Mesenchymal stem cell (in vitro differentiated cells and primary cell): Measurements from ENCODE around the gene PPP3CA.

ENCODE experiments used
- DNase-seq: peaks from one replicate; pipeline ENCODE4 v3.0.0-alpha.2; 2013
- H2AFZ ChIP-seq: one replicate; pipeline ENCODE4 v1.6.1; 2013; ENCODE audit warnings: low read depth, mild to moderate bottlenecking, control low read depth, inconsistent platforms, low read length, moderate library complexity
- H2AK5ac ChIP-seq: 2 replicates; pipeline ENCODE4 v1.6.1; 2013; ENCODE audit warnings: low read length, moderate library complexity, mild to moderate bottlenecking, inconsistent platforms; ENCODE audit not compliant: severe bottlenecking
- H2BK120ac ChIP-seq: one replicate; pipeline ENCODE4 v1.6.1; 2013; ENCODE audit warnings: low read depth, mild to moderate bottlenecking, inconsistent platforms, low read length, moderate library complexity
- H2BK12ac ChIP-seq, 2 experiments: one replicate each; pipeline ENCODE4 v1.6.1; 2013; ENCODE audit warnings: inconsistent platforms in 2 of 2, low read length in 2 of 2, mild to moderate bottlenecking in 2 of 2, moderate library complexity in 2 of 2, control low read depth in 1 of 2
- H2BK15ac ChIP-seq: one replicate; pipeline ENCODE4 v1.6.1; 2013; ENCODE audit warnings: mild to moderate bottlenecking, low read depth, inconsistent platforms; ENCODE audit not compliant: poor library complexity, severe bottlenecking
- H2BK5ac ChIP-seq: 2 replicates; pipeline ENCODE4 v1.6.1; 2013; ENCODE audit warnings: low read depth, mild to moderate bottlenecking, low read length, control low read depth, inconsistent platforms; ENCODE audit not compliant: poor library complexity, severe bottlenecking
- H3K14ac ChIP-seq, 2 experiments: one replicate each; pipeline ENCODE4 v1.6.1; 2013; ENCODE audit warnings: inconsistent platforms in 2 of 2, low read length in 2 of 2, control low read depth in 1 of 2, mild to moderate bottlenecking in 1 of 2, moderate library complexity in 1 of 2
- H3K18ac ChIP-seq, 2 experiments: one replicate each; pipeline ENCODE4 v1.6.1; 2013; ENCODE audit warnings: inconsistent platforms in 2 of 2, low read length in 2 of 2, control low read depth in 1 of 2, low read depth in 1 of 2, mild to moderate bottlenecking in 1 of 2
- H3K23ac ChIP-seq, 2 experiments: one replicate each; pipeline ENCODE4 v1.6.1; 2013; ENCODE audit warnings: inconsistent platforms in 2 of 2, low read length in 2 of 2, mild to moderate bottlenecking in 2 of 2, moderate library complexity in 2 of 2, control low read depth in 1 of 2
- H3K27ac ChIP-seq: 2 replicates; pipeline ENCODE4 v1.5.1; 2013; ENCODE audit warnings: mild to moderate bottlenecking, moderate library complexity, low read length, control low read depth, inconsistent platforms; ENCODE audit not compliant: poor library complexity, severe bottlenecking
- H3K27me3 ChIP-seq, 2 experiments: 2 replicates each; pipeline versions ENCODE4 v1.6.1 to v1.7.0; 2013; ENCODE audit warnings: low read length in 2 of 2, mild to moderate bottlenecking in 2 of 2, moderate library complexity in 2 of 2, control low read depth in 1 of 2, inconsistent platforms in 1 of 2; ENCODE audit not compliant: control insufficient read depth in 1 of 2, insufficient read depth in 1 of 2
- H3K36me3 ChIP-seq, 2 experiments: 2 replicates each; pipeline versions ENCODE4 v1.6.1 to v1.7.0; 2013; ENCODE audit warnings: low read length in 2 of 2, control low read depth in 1 of 2, inconsistent platforms in 1 of 2, low read depth in 1 of 2, mild to moderate bottlenecking in 1 of 2; ENCODE audit not compliant: insufficient read depth in 2 of 2, control insufficient read depth in 1 of 2
- H3K4ac ChIP-seq, 2 experiments: one replicate each; pipeline ENCODE4 v1.6.1; 2013; ENCODE audit warnings: inconsistent platforms in 2 of 2, low read length in 2 of 2, mild to moderate bottlenecking in 2 of 2, moderate library complexity in 2 of 2, control low read depth in 1 of 2, low read depth in 1 of 2
- H3K4me1 ChIP-seq: 2 replicates; pipeline ENCODE4 v1.6.1; 2013; ENCODE audit warnings: low read depth, low read length, control low read depth; ENCODE audit not compliant: control insufficient read depth, insufficient read depth
- H3K4me2 ChIP-seq: 2 replicates; pipeline ENCODE4 v1.6.1; 2013; ENCODE audit warnings: low read length, mild to moderate bottlenecking, inconsistent platforms; ENCODE audit not compliant: poor library complexity, severe bottlenecking
- H3K4me3 ChIP-seq, 2 experiments: 2 replicates each; pipeline versions ENCODE4 v1.5.1 to v1.7.0; 2013; ENCODE audit warnings: low read length in 2 of 2, mild to moderate bottlenecking in 2 of 2, control low read depth in 1 of 2, low read depth in 1 of 2; ENCODE audit not compliant: insufficient read depth in 1 of 2
- H3K79me1 ChIP-seq: replicated peaks from 2 replicates; pipeline ENCODE4 v1.6.1; 2013; ENCODE audit warnings: mild to moderate bottlenecking, control low read depth, low read length, inconsistent platforms; ENCODE audit not compliant: poor library complexity, severe bottlenecking
- H3K9ac ChIP-seq: 2 replicates; pipeline ENCODE4 v1.7.0; 2013; ENCODE audit warnings: mild to moderate bottlenecking, low read length, moderate library complexity
- H3K9me3 ChIP-seq: 2 replicates; pipeline ENCODE4 v1.7.0; 2013; ENCODE audit warnings: mild to moderate bottlenecking, low read length; ENCODE audit not compliant: control insufficient read depth
- H4K8ac ChIP-seq: one replicate; pipeline ENCODE4 v1.6.1; 2013; ENCODE audit warnings: inconsistent platforms, mild to moderate bottlenecking, low read length, moderate library complexity
- H4K91ac ChIP-seq: one replicate; pipeline ENCODE4 v1.6.1; 2013; ENCODE audit warnings: mild to moderate bottlenecking, low read length, inconsistent platforms
- WGBS: methylation state at CpG from one replicate; pipeline ENCODE4 v1.1.7; 2013; ENCODE audit warnings: mixed read lengths; 5-methylcytosine and 5-hydroxymethylcytosine counted together

PPP3CA gene

DNA sequence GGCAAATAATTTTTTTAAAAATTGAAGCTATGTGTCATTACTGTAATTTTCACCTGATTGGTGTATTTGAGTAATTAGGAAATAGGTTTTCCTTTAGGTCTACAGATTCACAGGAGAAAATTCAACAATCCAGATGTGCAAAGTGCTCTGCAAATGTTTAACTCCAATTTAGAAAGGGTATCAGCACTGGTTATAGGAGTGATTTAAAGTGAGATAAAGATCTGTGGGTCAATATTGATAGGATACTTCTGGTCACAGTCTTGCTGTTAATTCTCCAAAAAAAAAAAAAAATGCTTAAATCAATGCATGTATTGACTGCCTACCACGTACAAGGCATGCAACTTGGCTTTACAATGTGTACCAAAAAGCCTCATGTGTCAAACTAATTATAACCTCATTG lies 271.3 kb downstream of the PPP3CA start:
- Histone ChIP-seq H3K18ac (no peak overlapping the region), H4K91ac (no peak overlapping the region), H3K9ac (no peak overlapping the region), H2AFZ (no peak overlapping the region), H3K4me1 (no peaks in the 10 kb centered on the region), H2BK15ac (no peak overlapping the region), H2BK120ac (no peak overlapping the region), H2BK12ac (no peak overlapping the region), H2AK5ac (no peak overlapping the region), H3K36me3 (peaks cover 0 to 36% of the 10 kb centered on the region in 2 experiments), H3K9me3 (no peaks in the 10 kb centered on the region), H3K23ac (no peak overlapping the region), H3K79me1 (peaks cover 5% of the 10 kb centered on the region), H3K4me3 (no peak overlapping the region), H3K14ac (no peak overlapping the region), H2BK5ac (no peak overlapping the region), H3K4ac (no peak overlapping the region), H3K4me2 (no peak overlapping the region), H3K27ac (no peak overlapping the region), H4K8ac (no peak overlapping the region), H3K27me3 (no peaks in the 10 kb centered on the region)
- no peak for DNase-seq
- WGBS = 73% methylated on average over 1 of the region's 1 CpG

DNA sequence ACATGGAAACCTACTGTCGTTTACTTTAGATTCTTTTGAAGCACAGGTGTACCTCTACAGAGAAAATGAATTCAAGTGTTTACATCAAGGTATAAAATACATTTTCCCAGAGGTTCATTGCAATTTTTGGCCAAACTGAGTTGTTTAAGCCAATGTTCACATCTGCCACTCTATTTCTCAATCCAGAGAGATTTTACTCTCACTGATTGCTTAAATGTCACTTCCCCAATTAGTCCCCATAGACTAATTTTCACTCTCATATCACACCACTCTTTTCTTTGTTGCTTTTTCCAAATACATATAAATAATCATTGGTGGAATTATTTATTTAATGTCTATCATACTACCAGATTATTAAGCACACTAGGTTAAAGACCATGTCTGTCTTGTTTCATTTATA lies 271.8 kb downstream of the PPP3CA start:
- Histone ChIP-seq H3K9ac (no peak overlapping the region), H3K4me1 (no peaks in the 10 kb centered on the region), H3K23ac (no peak overlapping the region), H3K27ac (no peak overlapping the region), H3K4me2 (no peak overlapping the region), H3K27me3 (no peaks in the 10 kb centered on the region), H2AK5ac (no peak overlapping the region), H3K79me1 (peaks cover 5% of the 10 kb centered on the region), H3K9me3 (no peaks in the 10 kb centered on the region), H3K4ac (no peak overlapping the region), H2BK12ac (no peak overlapping the region), H4K91ac (no peak overlapping the region), H3K14ac (no peak overlapping the region), H2BK15ac (no peak overlapping the region), H2BK120ac (no peak overlapping the region), H3K18ac (no peak overlapping the region), H3K4me3 (no peak overlapping the region), H3K36me3 (peaks cover 0 to 36% of the 10 kb centered on the region in 2 experiments), H4K8ac (no peak overlapping the region), H2BK5ac (no peak overlapping the region), H2AFZ (no peak overlapping the region)
- DNase-seq = no peak
- 100% methylated on average over 1 of the region's 1 CpG for WGBS

DNA sequence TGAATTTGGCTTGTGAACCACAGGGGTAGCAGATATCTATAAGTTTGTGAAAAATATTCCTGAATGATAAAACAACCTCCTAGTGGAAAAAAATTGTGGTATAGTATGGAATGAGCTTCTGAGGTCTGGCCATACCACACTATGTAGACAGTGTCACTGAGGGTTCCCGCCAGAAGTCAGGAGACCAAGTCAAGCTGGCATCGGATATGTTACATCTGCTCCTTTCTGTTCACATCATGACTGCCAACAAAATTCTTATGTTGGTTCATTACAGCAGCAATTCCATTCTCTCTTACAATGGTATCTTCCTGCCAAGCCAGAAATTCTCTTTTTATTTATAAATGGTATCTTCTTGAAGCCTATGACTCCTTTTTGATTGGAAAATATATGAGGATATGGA lies 273.0 kb downstream of the PPP3CA start:
- Histone ChIP-seq H3K18ac (no peak overlapping the region), H2BK120ac (no peak overlapping the region), H3K27me3 (no peaks in the 10 kb centered on the region), H3K23ac (no peak overlapping the region), H4K8ac (no peak overlapping the region), H4K91ac (no peak overlapping the region), H3K9ac (no peak overlapping the region), H3K27ac (no peak overlapping the region), H3K4me2 (no peak overlapping the region), H3K79me1 (peaks cover 5% of the 10 kb centered on the region), H3K36me3 (peaks cover 0 to 40% of the 10 kb centered on the region in 2 experiments), H3K4me1 (no peaks in the 10 kb centered on the region), H2AFZ (no peak overlapping the region), H3K14ac (no peak overlapping the region), H3K9me3 (no peaks in the 10 kb centered on the region), H2BK12ac (no peak overlapping the region), H3K4ac (no peak overlapping the region), H2BK5ac (no peak overlapping the region), H2AK5ac (no peak overlapping the region), H2BK15ac (no peak overlapping the region), H3K4me3 (no peak overlapping the region)
- no peak for DNase-seq
- WGBS = 100% methylated on average over 2 of the region's 2 CpGs

DNA sequence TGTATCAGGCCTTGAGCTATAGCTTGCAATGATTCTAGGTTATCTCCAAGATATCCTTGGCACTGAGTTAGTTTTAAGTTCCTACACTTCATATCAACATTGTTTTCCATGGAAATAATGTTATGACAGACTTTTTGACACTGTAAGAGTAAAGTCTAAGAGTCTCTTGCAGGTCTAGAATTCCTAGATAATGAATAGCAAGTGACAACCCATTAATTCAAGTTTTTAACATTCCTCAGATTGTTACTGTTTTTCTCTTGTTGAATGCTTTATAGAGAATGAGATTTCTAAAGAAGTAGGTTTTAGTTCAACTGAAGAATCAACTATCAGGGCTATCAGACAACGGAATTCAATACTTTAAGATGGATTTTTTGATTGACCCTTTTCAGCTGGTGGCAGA lies 276.1 kb downstream of the PPP3CA start:
- no peak overlapping the region for H4K91ac ChIP-seq
- H3K4me2 ChIP-seq = no peak overlapping the region
- H3K4ac ChIP-seq = no peak overlapping the region
- no peak overlapping the region for H3K14ac ChIP-seq
- H3K27me3 ChIP-seq = no peaks in the 10 kb centered on the region
- H2BK12ac ChIP-seq = no peak overlapping the region
- H2BK5ac ChIP-seq = no peak overlapping the region
- no peak overlapping the region for H2BK15ac ChIP-seq
- H4K8ac ChIP-seq = no peak overlapping the region
- peaks cover 2% of the 10 kb centered on the region for H3K4me1 ChIP-seq
- no peak overlapping the region for H3K9ac ChIP-seq
- no peak overlapping the region for H3K18ac ChIP-seq
- H2BK120ac ChIP-seq = no peak overlapping the region
- no peak for DNase-seq
- H3K4me3 ChIP-seq = no peak overlapping the region
- no peaks in the 10 kb centered on the region for H3K9me3 ChIP-seq
- peaks cover 6% of the 10 kb centered on the region for H3K79me1 ChIP-seq
- no peak overlapping the region for H2AFZ ChIP-seq
- H2AK5ac ChIP-seq = no peak overlapping the region
- peak overlapping the region; percentile 47 for H3K27ac ChIP-seq
- H3K36me3 ChIP-seq = peaks cover 0 to 31% of the 10 kb centered on the region in 2 experiments
- WGBS = 100% methylated on average over 1 of the region's 1 CpG
- H3K23ac ChIP-seq = no peak overlapping the region
